ENCODE results near the gene ACIN1.

DNA sequence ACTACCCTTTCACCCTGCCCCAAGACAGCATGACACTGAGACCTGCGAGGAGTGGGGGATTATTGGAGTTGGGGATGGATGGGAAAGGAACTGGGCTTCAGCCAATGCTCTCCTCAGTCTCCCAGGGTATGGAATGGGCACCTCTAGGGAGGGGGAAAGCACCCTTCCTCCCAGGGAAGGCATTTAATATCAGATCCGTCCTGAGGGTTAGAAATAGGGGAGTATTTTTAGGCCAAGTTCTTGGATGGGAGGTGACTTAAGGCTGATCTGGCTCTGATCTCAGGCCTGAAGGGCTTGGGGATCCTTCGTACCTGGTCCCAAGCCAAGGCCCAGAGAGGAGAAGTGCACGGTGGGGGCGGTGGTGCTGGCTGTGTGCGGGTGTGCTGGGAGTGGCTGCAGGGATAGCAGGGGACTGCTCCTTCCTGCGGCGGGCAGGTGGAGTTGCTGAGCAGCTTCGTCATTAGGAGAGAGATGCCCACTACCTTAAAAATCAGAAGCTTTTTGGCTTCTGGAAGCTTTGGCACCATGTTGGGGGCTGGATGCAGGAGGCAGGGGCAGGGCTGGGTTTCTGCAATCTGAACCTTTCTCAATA lies 31.1 kb upstream of the ACIN1 start:
- TF ChIP-seq, protein P1, sequence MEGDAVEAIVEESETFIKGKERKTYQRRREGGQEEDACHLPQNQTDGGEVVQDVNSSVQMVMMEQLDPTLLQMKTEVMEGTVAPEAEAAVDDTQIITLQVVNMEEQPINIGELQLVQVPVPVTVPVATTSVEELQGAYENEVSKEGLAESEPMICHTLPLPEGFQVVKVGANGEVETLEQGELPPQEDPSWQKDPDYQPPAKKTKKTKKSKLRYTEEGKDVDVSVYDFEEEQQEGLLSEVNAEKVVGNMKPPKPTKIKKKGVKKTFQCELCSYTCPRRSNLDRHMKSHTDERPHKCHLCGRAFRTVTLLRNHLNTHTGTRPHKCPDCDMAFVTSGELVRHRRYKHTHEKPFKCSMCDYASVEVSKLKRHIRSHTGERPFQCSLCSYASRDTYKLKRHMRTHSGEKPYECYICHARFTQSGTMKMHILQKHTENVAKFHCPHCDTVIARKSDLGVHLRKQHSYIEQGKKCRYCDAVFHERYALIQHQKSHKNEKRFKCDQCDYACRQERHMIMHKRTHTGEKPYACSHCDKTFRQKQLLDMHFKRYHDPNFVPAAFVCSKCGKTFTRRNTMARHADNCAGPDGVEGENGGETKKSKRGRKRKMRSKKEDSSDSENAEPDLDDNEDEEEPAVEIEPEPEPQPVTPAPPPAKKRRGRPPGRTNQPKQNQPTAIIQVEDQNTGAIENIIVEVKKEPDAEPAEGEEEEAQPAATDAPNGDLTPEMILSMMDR (conservative IDR thresholded peaks at IDR 0.05) = no peak
- TF ChIP-seq EZH2 (IDR thresholded peaks at IDR 0.05; ENCODE audit: low read depth) = no peak
